Sigmoid colon (tissue), 7 donors: ENCODE measurements around the gene COL4A3. TPM values are rescaled to one million over a fixed set of nuclear protein-coding genes. Genes with fewer than 3 reads are reported as not detected.

ENCODE experiments used
- DNase-seq: peaks from one replicate; pipeline ENCODE4 v3.0.0-alpha.2; 2019
- H3K27ac ChIP-seq, 4 donors: fragments of 200-600 bp; sonication (generic); one replicate each; pipeline ENCODE4 v1.5.1; 2016 to 2019; ENCODE audit warnings: mild to moderate bottlenecking in 1 of 4
- H3K27me3 ChIP-seq, 3 donors: fragments of 200-600 bp; sonication (generic); one replicate each; pipeline ENCODE4 v1.5.1; 2019; ENCODE audit warnings: mild to moderate bottlenecking in 1 of 3
- H3K36me3 ChIP-seq, 4 donors: fragments of 200-600 bp; sonication (generic); one replicate each; pipeline ENCODE4 v1.5.1; 2016 to 2019
- H3K4me1 ChIP-seq, 4 donors: fragments of 200-600 bp; sonication (generic); one replicate each; pipeline ENCODE4 v1.5.1; 2017 to 2019
- H3K4me3 ChIP-seq, 4 donors: fragments of 200-600 bp; sonication (generic); one replicate each; pipeline ENCODE4 v1.5.1; 2017 to 2019; ENCODE audit warnings: mild to moderate bottlenecking in 2 of 4, moderate library complexity in 1 of 4
- H3K9me3 ChIP-seq, 4 donors: fragments of 200-600 bp in 3 of 4; sonication (generic) in 3 of 4; one replicate each; pipeline versions ENCODE4 v1.5.1 to v1.6.1; 2013 to 2019
- CTCF ChIP-seq, 4 experiments: fragments of 450-650 bp in 3 of 4; fragments of 200-600 bp in 1 of 4; IDR thresholded peaks; one replicate each; pipeline ENCODE4 v1.5.1; 2016 to 2019; ENCODE audit warnings: antibody characterized with exemption in 4 of 4, mild to moderate bottlenecking in 3 of 4, moderate library complexity in 2 of 4
- EP300 ChIP-seq, 4 donors: sonication (generic); formaldehyde crosslinking; IDR thresholded peaks; one replicate each; pipeline ENCODE4 v1.6.1; 2017; ENCODE audit warnings: antibody characterized with exemption in 4 of 4
- POLR2A ChIP-seq, 2 donors: fragments of 450-650 bp; IDR thresholded peaks; one replicate each; pipeline ENCODE4 v1.6.1; 2016; ENCODE audit warnings: antibody characterized with exemption in 2 of 2, mild to moderate bottlenecking in 2 of 2, moderate library complexity in 2 of 2
- POLR2AphosphoS5 ChIP-seq, 4 donors: sonication (generic); formaldehyde crosslinking; IDR thresholded peaks; one replicate each; pipeline ENCODE4 v1.6.1; 2017; ENCODE audit warnings: antibody characterized with exemption in 4 of 4
- WGBS, 2 donors: extraction: QIAGEN DNeasy Blood & Tissue Kit; methylation state at CpG; one replicate each; pipeline ENCODE4 v1.1.7; 2013; 5-methylcytosine and 5-hydroxymethylcytosine counted together
- intact Hi-C: fragments of 100-400 bp; cut with DNase I; formaldehyde crosslinking; loops from one replicate; pipeline ENCODE4 v1.15.1; 2023
- polyA plus RNA-seq, 3 donors: library from polyadenylated mRNA; stranded (reverse); fragments of 200-250 nt; gene quantifications; one replicate each; pipeline ENCODE4 v1.2.3, GENCODE V29; 2013
- total RNA-seq, 4 donors: library from RNA; depleted of rRNA; stranded (reverse); fragments of >200 nt; gene quantifications; one replicate each; pipeline ENCODE4 v1.1.0, GENCODE V29; 2016
- donor health status: healthy with polysubstance abuse.
- donor health status: Bipolar disorder and iron deficiency.
- donor health status: healthy.

COL4A3 gene
- total and polyA plus RNA-seq, 7 donors: under 0.01 to 1.6 (median 0.93) TPM; not detected in 1

GRCh38 chr2:227320305-227321094 lies 156.1 kb downstream of the COL4A3 start:
- Histone ChIP-seq H3K9me3 (no peaks in the 10 kb centered on the region), H3K27ac (no peak overlapping the region), H3K4me3 (no peak overlapping the region), H3K36me3 (no peaks in the 10 kb centered on the region), H3K27me3 (no peaks in the 10 kb centered on the region), H3K4me1 (no peaks in the 10 kb centered on the region)
- intact Hi-C loops: loop anchor here (10.0 kb wide), 1 partner anchor 486 kb away; the partner anchor contains the start of gene RHBDD1
- no peak for DNase-seq
- 91 to 95% methylated on average over 33 of the region's 33 CpGs for WGBS, 2 donors
- TF ChIP-seq EP300 (IDR thresholded peaks at IDR 0.05) (no peak), POLR2AphosphoS5 (IDR thresholded peaks at IDR 0.05) (no peak), CTCF (IDR thresholded peaks at IDR 0.05) (no peak), POLR2A (IDR thresholded peaks at IDR 0.05) (no peak)

- intact Hi-C loops: loop anchor here (10.0 kb wide), 1 partner anchor 488 kb away; the partner anchor contains the start of gene RHBDD1
- peaks cover 0 to 19% (median 12%) of the 10 kb centered on the region in 4 donors for H3K4me1 ChIP-seq
- no peak for DNase-seq
- WGBS, 2 donors: 89 to 94% methylated on average over 5 of the region's 5 CpGs
- TF ChIP-seq POLR2AphosphoS5 (IDR thresholded peaks at IDR 0.05): no peak
- TF ChIP-seq EP300 (IDR thresholded peaks at IDR 0.05): no peak
- no peak for TF ChIP-seq CTCF (IDR thresholded peaks at IDR 0.05)
- TF ChIP-seq POLR2A (IDR thresholded peaks at IDR 0.05): no peak
- no peaks in the 10 kb centered on the region for H3K9me3 ChIP-seq
- no peak overlapping the region for H3K27ac ChIP-seq
- H3K4me3 ChIP-seq: no peak overlapping the region
- H3K27me3 ChIP-seq: no peaks in the 10 kb centered on the region
- H3K36me3 ChIP-seq: no peaks in the 10 kb centered on the region
These were observed 158.2 kb downstream of the COL4A3 start for GRCh38 chr2:227322530-227323205.

GRCh38 chr2:227323818-227324217 lies 159.4 kb downstream of the COL4A3 start:
- WGBS, 2 donors: 94 to 99% methylated on average over 4 of the region's 4 CpGs
- TF ChIP-seq POLR2AphosphoS5 (IDR thresholded peaks at IDR 0.05) (no peak), CTCF (IDR thresholded peaks at IDR 0.05) (no peak), POLR2A (IDR thresholded peaks at IDR 0.05) (no peak), EP300 (IDR thresholded peaks at IDR 0.05) (no peak)
- Histone ChIP-seq H3K4me3 (no peak overlapping the region), H3K36me3 (no peaks in the 10 kb centered on the region), H3K27me3 (no peaks in the 10 kb centered on the region), H3K4me1 (peaks cover 0 to 21% (median 12%) of the 10 kb centered on the region in 4 donors), H3K27ac (no peak overlapping the region), H3K9me3 (no peaks in the 10 kb centered on the region)
- DNase-seq: no peak
- intact Hi-C loops: loop anchor here (10.0 kb wide), 1 partner anchor 489 kb away; the partner anchor contains the start of gene RHBDD1

GRCh38 chr2:227324642-227324994 lies 160.2 kb downstream of the COL4A3 start:
- Histone ChIP-seq H3K4me3 (peak overlapping the region; percentile 81 to 95 (median 90)), H3K27me3 (no peaks in the 10 kb centered on the region), H3K36me3 (no peaks in the 10 kb centered on the region), H3K9me3 (no peaks in the 10 kb centered on the region), H3K27ac (peak overlapping the region; percentile 91 to 93 (median 92)), H3K4me1 (peaks cover 0 to 21% (median 12%) of the 10 kb centered on the region in 4 donors)
- WGBS, 2 donors: 13 to 15% methylated on average over 6 of the region's 6 CpGs
- TF ChIP-seq CTCF (IDR thresholded peaks at IDR 0.05): no peak
- no peak for TF ChIP-seq EP300 (IDR thresholded peaks at IDR 0.05)
- no peak for TF ChIP-seq POLR2A (IDR thresholded peaks at IDR 0.05)
- no peak for TF ChIP-seq POLR2AphosphoS5 (IDR thresholded peaks at IDR 0.05)
- intact Hi-C loops: loop anchor here (10.0 kb wide), 1 partner anchor 490 kb away; the partner anchor contains the start of gene RHBDD1
- DNase-seq: no peak
